ENCODE measurements around the gene TAT. TPM values are rescaled to one million over a fixed set of nuclear protein-coding genes. Genes with fewer than 3 reads are reported as not detected.
A peak's percentile ranks its signal among the peaks of the same experiment; 100 is the strongest.

The TAT gene
- total RNA-seq, 1 experiment from 2014 or later = 0.03 TPM

- DNase-seq (ENCODE audit: low spot score) = peak; percentile 92
These were observed 39.2 kb downstream of the TAT start for GRCh38 chr16:71537643-71538042.

GRCh38 chr16:71536752-71537499 lies 40.0 kb downstream of the TAT start:
- DNase-seq (ENCODE audit: low spot score) = no peak

DNA sequence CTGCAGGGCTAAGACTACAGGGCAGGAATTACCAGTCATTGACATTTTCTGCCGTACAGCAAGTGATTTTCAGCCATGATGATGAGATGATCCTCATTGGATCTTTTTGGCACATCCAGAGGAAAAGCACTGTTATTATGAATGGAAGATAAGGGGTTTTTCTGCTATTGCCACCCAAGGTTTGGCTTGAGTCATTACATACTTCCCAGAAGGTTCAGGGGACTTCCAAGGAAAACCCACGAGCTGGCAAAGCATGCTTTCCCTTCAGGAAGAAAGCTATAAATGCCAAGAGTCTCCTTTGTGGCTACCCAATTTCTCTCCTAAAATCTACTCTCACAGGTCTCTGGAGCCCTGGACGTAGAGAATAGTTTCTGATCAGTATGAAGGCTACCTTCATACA lies 44.5 kb downstream of the TAT start:
- no peak for DNase-seq (ENCODE audit: low spot score)

DNA sequence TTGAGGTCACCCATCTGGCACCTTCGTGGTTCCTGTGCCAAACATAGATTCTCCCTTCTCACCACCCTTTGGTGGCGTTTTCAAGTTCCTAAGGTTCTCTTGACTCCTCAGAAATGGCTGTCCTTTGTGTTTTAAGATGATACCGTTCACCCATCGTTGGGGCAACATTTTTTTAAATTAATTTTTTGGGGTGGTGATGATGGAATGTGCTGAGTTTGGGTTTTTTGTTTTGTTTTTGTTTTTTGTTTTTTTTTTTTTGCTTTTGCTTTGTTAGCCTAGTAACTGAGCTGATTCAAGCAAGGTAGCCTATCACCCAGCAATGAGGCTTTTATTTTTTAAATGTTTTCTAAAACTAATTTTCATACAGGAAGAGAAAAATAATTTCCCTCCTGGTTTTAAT lies 48.0 kb downstream of the TAT start:
- DNase-seq (ENCODE audit: low spot score) = no peak

- no peak for DNase-seq (ENCODE audit: low spot score)
These were observed 48.6 kb downstream of the TAT start for GRCh38 chr16:71528257-71528656.

- DNase-seq (ENCODE audit: low spot score) = peak; percentile 65
These were observed 50.7 kb downstream of the TAT start, which contains the start of gene CHST4 for GRCh38 chr16:71526111-71526631. Gene CHST4, plus strand, starts transcription at chr16:71526426. Its CDS starts 10,252 bp downstream, at chr16:71536678.

DNA sequence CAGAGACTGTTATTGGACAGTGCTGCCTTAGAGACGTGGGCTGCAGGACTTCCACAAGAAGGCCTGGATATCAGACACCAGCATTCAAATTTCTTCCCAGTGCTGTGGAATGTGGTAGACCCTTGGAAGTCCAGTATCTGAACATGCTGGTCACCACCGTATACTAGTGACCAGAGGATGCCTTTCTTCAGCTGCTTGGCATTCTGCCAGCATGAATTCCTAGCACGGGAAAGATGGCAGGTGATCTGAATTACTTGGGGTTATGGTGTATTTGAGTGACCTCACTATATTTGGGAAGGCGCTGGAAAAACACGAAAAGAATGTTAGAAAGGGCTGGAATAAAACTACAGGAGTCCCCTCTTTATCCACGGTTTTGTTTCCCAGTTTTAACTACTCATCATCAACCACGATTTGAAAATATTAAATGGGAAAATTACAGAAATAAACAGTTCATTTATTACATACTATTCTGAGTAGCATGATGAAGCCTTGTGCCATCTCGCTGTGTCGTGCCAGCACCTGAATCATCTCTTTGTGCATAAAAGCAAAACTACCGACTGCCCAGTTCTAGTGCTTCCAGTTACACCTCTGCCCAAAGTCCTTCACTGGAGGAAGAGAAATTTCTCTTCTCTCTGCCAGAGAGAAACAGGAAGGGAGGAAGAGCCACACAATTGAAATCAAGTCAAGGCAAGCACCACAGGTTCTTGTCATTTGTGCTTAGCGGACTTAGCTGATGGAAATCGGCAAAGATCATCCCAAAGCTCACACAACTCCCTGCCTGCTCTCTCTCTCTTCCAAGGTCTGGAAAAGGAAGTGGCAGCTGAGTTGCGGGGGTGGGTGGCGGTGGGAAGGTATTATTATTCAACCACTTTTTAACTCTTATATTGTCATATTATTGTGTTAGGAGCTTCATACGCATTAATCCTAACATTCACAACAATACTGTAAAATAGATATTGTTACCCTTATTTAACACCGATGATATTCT lies 52.0 kb downstream of the TAT start:
- DNase-seq (ENCODE audit: low spot score) = no peak

DNA sequence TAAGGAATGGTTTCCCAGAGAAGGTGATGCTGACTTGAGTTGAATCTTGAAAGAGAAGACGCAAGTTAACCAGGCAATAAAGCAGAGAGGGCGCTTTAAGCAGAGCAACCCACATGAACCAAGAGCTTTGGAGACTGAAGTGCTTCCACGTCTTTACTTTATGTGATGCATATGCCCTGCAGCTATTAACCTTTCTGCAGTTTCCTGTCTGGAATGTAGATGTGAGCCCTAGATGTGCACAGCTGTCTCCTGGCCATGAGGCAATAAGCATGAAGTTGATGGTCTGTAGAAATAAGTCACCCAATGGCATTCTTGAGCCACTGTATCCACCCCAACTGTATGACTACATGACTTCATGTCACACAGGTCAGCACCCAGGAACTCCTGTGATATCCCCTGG lies 56.3 kb downstream of the TAT start:
- no peak for DNase-seq (ENCODE audit: low spot score)

Small RNA genes lying within 50 kb of the gene (small RNA-seq; reads per million reads assigned to genes)
- not detected for gene RNU6-1061P

Other genes starting within 250 kb of the TAT start
- 62.7 and 68.8 TPM in 2 replicates for gene CALB2, start 218.4 kb downstream of the TAT start, total RNA-seq (2014; rRNA removed; shearing (Covaris generic))
- gene TLE7, start 135.0 kb downstream of the TAT start, total RNA-seq (2014; rRNA removed; shearing (Covaris generic)) = not detected in 2 replicates
- 2.9 and 6.5 TPM in 2 replicates for gene ZNF23, start 114.8 kb downstream of the TAT start, total RNA-seq (2014; rRNA removed; shearing (Covaris generic))
- gene ZNF19, start 87.8 kb downstream of the TAT start, total RNA-seq (2014; rRNA removed; shearing (Covaris generic)) = 2.3 and 3.5 TPM in 2 replicates
- 6.0 and 6.6 TPM in 2 replicates for gene CHST4, start 50.7 kb downstream of the TAT start, total RNA-seq (2014; rRNA removed; shearing (Covaris generic))
- 45.7 and 50.8 TPM in 2 replicates for gene MARVELD3, start 49.1 kb upstream of the TAT start, total RNA-seq (2014; rRNA removed; shearing (Covaris generic))
- 8.6 and 10.9 TPM in 2 replicates for gene PHLPP2, start 147.6 kb upstream of the TAT start, total RNA-seq (2014; rRNA removed; shearing (Covaris generic))
- gene AP1G1, start 231.7 kb upstream of the TAT start, total RNA-seq (2014; rRNA removed; shearing (Covaris generic)) = 54.3 and 57.2 TPM in 2 replicates

Measured in HT-29 (cell line).